Measurements from ENCODE around the gene SOCS1. TPM values are rescaled to one million over a fixed set of nuclear protein-coding genes. Genes with fewer than 3 reads are reported as not detected.

Gene SOCS1, protein sequence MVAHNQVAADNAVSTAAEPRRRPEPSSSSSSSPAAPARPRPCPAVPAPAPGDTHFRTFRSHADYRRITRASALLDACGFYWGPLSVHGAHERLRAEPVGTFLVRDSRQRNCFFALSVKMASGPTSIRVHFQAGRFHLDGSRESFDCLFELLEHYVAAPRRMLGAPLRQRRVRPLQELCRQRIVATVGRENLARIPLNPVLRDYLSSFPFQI
- total RNA-seq: 10 to 100 TPM in 1 of 4 donors, 1 to 10 TPM in 3; 5.3 to 10.5 (median 6.9) TPM

DNA sequence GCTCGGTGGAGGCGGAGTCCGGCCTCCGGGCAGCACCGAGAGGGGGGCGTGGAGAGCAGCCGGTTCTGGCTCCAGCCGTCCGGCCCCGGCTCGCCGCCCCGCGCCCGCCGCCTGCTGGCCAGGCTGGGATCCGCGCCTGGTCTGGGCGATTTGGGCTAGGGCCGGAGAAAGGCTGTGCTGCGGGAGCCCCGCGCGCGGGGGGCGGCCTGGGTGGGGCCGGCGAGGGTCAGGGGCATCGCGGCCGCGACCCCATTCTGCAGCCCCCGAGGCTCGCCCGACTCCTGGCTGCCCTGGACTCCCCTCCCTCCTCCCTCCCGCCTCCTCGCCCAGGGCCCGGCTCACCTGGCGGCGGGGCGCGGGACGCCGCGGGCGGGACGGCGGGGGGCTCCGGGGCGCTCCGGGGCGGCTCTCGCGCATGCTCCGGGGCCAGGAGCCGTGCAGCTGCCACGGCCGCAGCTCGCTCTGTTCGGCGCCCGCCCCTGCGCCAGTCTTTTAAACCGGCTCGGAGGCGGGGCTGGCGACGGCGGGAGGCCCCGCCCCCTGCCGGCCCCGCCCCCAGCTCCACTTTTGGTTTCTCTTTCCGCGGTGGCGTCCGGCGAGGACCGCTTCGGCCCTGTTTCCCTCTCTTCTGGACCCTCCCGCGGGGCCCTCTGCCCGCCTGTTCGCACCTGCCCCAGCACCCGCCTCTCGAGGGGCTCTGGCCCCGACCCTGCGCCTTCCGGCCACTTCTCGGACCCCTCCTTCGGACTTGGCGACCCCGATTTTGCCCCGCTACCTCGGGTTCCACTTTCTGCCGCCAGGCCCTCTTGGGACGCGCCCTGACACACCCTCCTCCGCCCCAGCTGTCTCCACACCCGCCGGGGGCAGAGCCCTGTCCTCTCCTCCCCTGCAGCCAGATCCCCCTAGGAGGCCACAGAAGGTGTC lies at the start of gene SOCS1:
Gene SOCS1 (minus strand): TSS at position 468 of the 924 bp plus-strand sequence. CDS start 726 bp downstream, outside the sequence.
- Histone ChIP-seq H3K9me3 (no peaks in the 10 kb centered on the region), H3K36me3 (no peaks in the 10 kb centered on the region), H3K4me3 (peak within 1 kb of the TSS; percentile 69 to 80), H3K4me1 (peaks cover 0 to 64% (median 4%) of the 10 kb centered on the region in 3 donors), H3K27me3 (no peaks in the 10 kb centered on the region), H3K27ac (peak within 1 kb of the TSS; percentile 78 to 97 (median 91))
- 0 to 2% methylated on average over 7 to 11 of the region's 100 CpGs for WGBS, 2 donors (ENCODE audit: low coverage in 1 of 2)
- TF ChIP-seq EP300 (IDR thresholded peaks at IDR 0.05): no peak
- TF ChIP-seq POLR2A (IDR thresholded peaks at IDR 0.05): peak; percentile 97 to 98
- TF ChIP-seq, protein P1, sequence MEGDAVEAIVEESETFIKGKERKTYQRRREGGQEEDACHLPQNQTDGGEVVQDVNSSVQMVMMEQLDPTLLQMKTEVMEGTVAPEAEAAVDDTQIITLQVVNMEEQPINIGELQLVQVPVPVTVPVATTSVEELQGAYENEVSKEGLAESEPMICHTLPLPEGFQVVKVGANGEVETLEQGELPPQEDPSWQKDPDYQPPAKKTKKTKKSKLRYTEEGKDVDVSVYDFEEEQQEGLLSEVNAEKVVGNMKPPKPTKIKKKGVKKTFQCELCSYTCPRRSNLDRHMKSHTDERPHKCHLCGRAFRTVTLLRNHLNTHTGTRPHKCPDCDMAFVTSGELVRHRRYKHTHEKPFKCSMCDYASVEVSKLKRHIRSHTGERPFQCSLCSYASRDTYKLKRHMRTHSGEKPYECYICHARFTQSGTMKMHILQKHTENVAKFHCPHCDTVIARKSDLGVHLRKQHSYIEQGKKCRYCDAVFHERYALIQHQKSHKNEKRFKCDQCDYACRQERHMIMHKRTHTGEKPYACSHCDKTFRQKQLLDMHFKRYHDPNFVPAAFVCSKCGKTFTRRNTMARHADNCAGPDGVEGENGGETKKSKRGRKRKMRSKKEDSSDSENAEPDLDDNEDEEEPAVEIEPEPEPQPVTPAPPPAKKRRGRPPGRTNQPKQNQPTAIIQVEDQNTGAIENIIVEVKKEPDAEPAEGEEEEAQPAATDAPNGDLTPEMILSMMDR (IDR thresholded peaks at IDR 0.05): peak; percentile 98 to 99 (median 98)
- TF ChIP-seq POLR2AphosphoS5 (IDR thresholded peaks at IDR 0.05): peak; percentile 83
- peak; percentile 85 for ATAC-seq

DNA sequence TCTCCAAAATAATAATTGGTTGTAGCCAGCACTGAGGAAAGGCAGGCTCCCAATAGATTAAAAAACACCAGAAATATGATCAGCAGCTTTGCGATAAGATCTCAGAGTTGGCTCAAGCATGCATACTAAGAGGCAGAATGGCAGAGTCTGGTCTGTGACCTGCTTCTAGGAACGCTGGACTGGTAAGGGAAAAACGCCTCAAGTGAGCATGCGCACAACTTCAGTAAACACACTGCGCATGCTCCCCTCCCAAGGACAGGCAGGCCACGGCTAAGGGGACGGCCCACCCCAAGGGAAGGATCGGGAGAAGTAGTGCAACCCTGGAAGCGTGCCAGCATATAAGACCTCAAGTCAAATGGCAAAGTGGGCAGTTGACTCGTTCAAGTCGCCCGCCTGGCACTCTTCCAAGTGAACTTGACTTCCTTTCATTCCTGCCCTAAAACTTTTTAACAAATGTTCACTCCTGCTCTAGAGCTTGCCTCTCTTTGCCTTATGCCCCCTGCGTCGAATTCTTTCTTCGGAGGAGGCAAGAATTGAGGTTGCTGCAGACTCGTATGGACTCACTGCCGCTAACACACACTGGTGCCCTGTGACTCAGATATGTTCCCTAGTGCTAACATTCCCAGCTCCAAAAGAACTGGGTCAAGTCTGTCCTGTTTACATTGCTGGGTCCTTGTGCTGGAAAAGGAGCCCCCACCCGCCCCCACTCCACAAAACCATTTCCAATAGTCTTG lies 47.6 kb upstream of the SOCS1 start:
- no peak for TF ChIP-seq EP300 (IDR thresholded peaks at IDR 0.05)
- no peak for TF ChIP-seq POLR2AphosphoS5 (IDR thresholded peaks at IDR 0.05)
- TF ChIP-seq POLR2A (IDR thresholded peaks at IDR 0.05): no peak
- TF ChIP-seq, protein P1 (IDR thresholded peaks at IDR 0.05): no peak
- no peaks in the 10 kb centered on the region for H3K27me3 ChIP-seq
- no peaks in the 10 kb centered on the region for H3K9me3 ChIP-seq
- H3K4me1 ChIP-seq: no peaks in the 10 kb centered on the region
- H3K27ac ChIP-seq: no peak overlapping the region
- no peak overlapping the region for H3K4me3 ChIP-seq
- no peaks in the 10 kb centered on the region for H3K36me3 ChIP-seq
- ATAC-seq: no peak
- WGBS, 2 donors (ENCODE audit: low coverage in 1 of 2): 56 to 58% methylated on average over 11 to 15 of the region's 18 CpGs

DNA sequence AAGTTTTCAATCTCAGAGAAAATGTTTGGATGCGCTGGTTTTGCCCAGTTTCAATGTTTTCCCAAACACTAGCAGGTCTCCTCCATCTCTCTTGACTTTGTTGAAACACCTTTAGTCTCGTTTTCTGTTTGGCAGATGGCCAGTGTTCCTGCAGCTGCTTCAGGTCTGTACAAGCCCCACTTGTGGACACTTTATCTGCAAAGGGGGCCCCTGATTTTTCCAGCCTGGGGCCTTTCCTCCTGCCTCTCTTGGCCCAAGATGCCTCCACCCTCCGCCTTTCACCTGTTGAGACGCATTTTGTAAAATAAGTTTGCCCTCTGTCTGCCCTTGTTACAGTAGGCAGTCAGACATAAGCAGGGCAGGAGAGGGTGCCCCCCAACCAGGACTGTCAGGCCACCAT lies 47.0 kb upstream of the SOCS1 start:
- H3K27ac ChIP-seq: no peak overlapping the region

GRCh38 chr16:11301645-11302501 lies 45.9 kb upstream of the SOCS1 start:
- Histone ChIP-seq H3K27ac (no peak overlapping the region), H3K36me3 (no peaks in the 10 kb centered on the region), H3K27me3 (no peaks in the 10 kb centered on the region), H3K4me1 (peaks cover 0 to 15% (median 10%) of the 10 kb centered on the region in 3 donors), H3K9me3 (no peaks in the 10 kb centered on the region), H3K4me3 (no peak overlapping the region)
- 45 to 64% methylated on average over 3 of the region's 4 CpGs for WGBS, 2 donors (ENCODE audit: low coverage in 1 of 2)
- ATAC-seq: no peak
- TF ChIP-seq, protein P1 (IDR thresholded peaks at IDR 0.05): no peak
- TF ChIP-seq POLR2AphosphoS5 (IDR thresholded peaks at IDR 0.05): no peak
- TF ChIP-seq POLR2A (IDR thresholded peaks at IDR 0.05): no peak
- TF ChIP-seq EP300 (IDR thresholded peaks at IDR 0.05): no peak

More for the DNA sequence above, 47.0 kb upstream of the SOCS1 start:
- no peak for ATAC-seq
- no peak overlapping the region for H3K4me3 ChIP-seq
- H3K4me1 ChIP-seq: peaks cover 0 to 4% (median 0%) of the 10 kb centered on the region in 3 donors
- H3K36me3 ChIP-seq: no peaks in the 10 kb centered on the region
- no peaks in the 10 kb centered on the region for H3K27me3 ChIP-seq
- 85 to 90% methylated on average over 2 of the region's 4 CpGs for WGBS, 2 donors (ENCODE audit: low coverage in 1 of 2)
- no peak for TF ChIP-seq EP300 (IDR thresholded peaks at IDR 0.05)
- no peak for TF ChIP-seq POLR2AphosphoS5 (IDR thresholded peaks at IDR 0.05)
- no peak for TF ChIP-seq POLR2A (IDR thresholded peaks at IDR 0.05)
- TF ChIP-seq, protein P1 (IDR thresholded peaks at IDR 0.05): no peak
- no peaks in the 10 kb centered on the region for H3K9me3 ChIP-seq

All from gastroesophageal sphincter (tissue), 4 donors.